Brain microvascular endothelial cell (primary cell): Measurements from ENCODE around the gene KRT76.

ENCODE experiments used
- DNase-seq: peaks from one replicate; pipeline ENCODE4 v3.0.0-alpha.2; 2020
- H3K27ac ChIP-seq: fragments of 250-450 bp; sonication (Bioruptor Pico); 2 replicates; pipeline ENCODE4 v1.5.1; 2020; ENCODE audit warnings: mild to moderate bottlenecking, moderate library complexity
- H3K27me3 ChIP-seq: fragments of 250-450 bp; sonication (Bioruptor Pico); replicated peaks from 2 replicates; pipeline ENCODE4 v1.5.1; 2020; ENCODE audit warnings: mild to moderate bottlenecking
- H3K36me3 ChIP-seq: fragments of 250-450 bp; sonication (Bioruptor Pico); replicated peaks from 2 replicates; pipeline ENCODE4 v1.5.1; 2020; ENCODE audit warnings: mild to moderate bottlenecking
- H3K4me3 ChIP-seq: 2 replicates; pipeline ENCODE4 v1.5.1; 2011; ENCODE audit warnings: low read depth, mild to moderate bottlenecking, control low read depth, low read length, moderate library complexity
- CTCF ChIP-seq: IDR thresholded peaks from 2 replicates; pipeline ENCODE4 v1.5.1; 2011; ENCODE audit warnings: low read depth, mild to moderate bottlenecking, moderate library complexity, low read length, control low read depth, inconsistent platforms; ENCODE audit errors: missing control alignments
- in situ Hi-C: cut with HindIII; loops from 2 replicates; pipeline ENCODE4 v1.10.0; 2017; ENCODE audit warnings: low sequenced_read_pairs, low pct_ligation_motif_present

The KRT76 gene

GRCh38 chr12:52724384-52724783, 52.8 kb downstream of the KRT76 start:
- in situ Hi-C loops, result no loop called here
- no peaks in the 10 kb centered on the region for H3K36me3 ChIP-seq

GRCh38 chr12:52722680-52723079, 54.5 kb downstream of the KRT76 start:
- Histone ChIP-seq H3K4me3 (no peak overlapping the region), H3K36me3 (no peaks in the 10 kb centered on the region), H3K27me3 (peaks cover 2% of the 10 kb centered on the region), H3K27ac (no peak overlapping the region)
- in situ Hi-C loops, result no loop called here
- TF ChIP-seq CTCF, result no peak
- no peak for DNase-seq

More at GRCh38 chr12:52724384-52724783, 52.8 kb downstream of the KRT76 start:
- no peak overlapping the region for H3K4me3 ChIP-seq
- TF ChIP-seq CTCF, result no peak
- H3K27ac ChIP-seq, result no peak overlapping the region
- no peak for DNase-seq
- no peaks in the 10 kb centered on the region for H3K27me3 ChIP-seq

GRCh38 chr12:52721838-52722470, 55.2 kb downstream of the KRT76 start:
- no peak overlapping the region for H3K4me3 ChIP-seq
- DNase-seq, result no peak
- no peak overlapping the region for H3K27ac ChIP-seq
- no peak for TF ChIP-seq CTCF
- in situ Hi-C loops, result no loop called here
- no peaks in the 10 kb centered on the region for H3K36me3 ChIP-seq
- H3K27me3 ChIP-seq, result peaks cover 2% of the 10 kb centered on the region

GRCh38 chr12:52720365-52720886, 56.7 kb downstream of the KRT76 start:
- TF ChIP-seq CTCF, result no peak
- no peak for DNase-seq
- Histone ChIP-seq H3K27ac (no peak overlapping the region), H3K36me3 (no peaks in the 10 kb centered on the region), H3K4me3 (no peak overlapping the region), H3K27me3 (peaks cover 11% of the 10 kb centered on the region)
- in situ Hi-C loops, result no loop called here
